Left lung (tissue), 10 donors: ENCODE data around the gene ZDHHC24. TPM values are rescaled to one million over a fixed set of nuclear protein-coding genes. Genes with fewer than 3 reads are reported as not detected.

Experiments
- ATAC-seq: fragments of 200-7000 bp; cut with Tn5 transposase; one replicate; pipeline ENCODE4 v1.9.1; 2020; ENCODE audit warnings: moderate library complexity
- DNase-seq, 4 donors: peaks; one replicate each; pipeline ENCODE4 v3.0.0-alpha.2; 2013 to 2020
- H3K27ac ChIP-seq, 2 donors: fragments of 200-600 bp; sonication (generic) in 1 of 2; one replicate each; pipeline versions ENCODE4 v1.5.0 to v1.8.0; 2020 to 2021
- H3K27me3 ChIP-seq, 2 donors: fragments of 200-600 bp; sonication (generic) in 1 of 2; one replicate each; pipeline versions ENCODE4 v1.5.0 to v1.8.0; 2020 to 2021
- H3K36me3 ChIP-seq, 2 donors: fragments of 200-600 bp; sonication (generic) in 1 of 2; one replicate each; pipeline versions ENCODE4 v1.5.0 to v1.8.0; 2020 to 2021
- H3K4me1 ChIP-seq, 2 donors: fragments of 200-600 bp; one replicate each; pipeline ENCODE4 v1.8.0; 2021
- H3K4me3 ChIP-seq, 2 donors: fragments of 200-600 bp; sonication (generic) in 1 of 2; one replicate each; pipeline versions ENCODE4 v1.5.0 to v1.8.0; 2020 to 2021; ENCODE audit warnings: mild to moderate bottlenecking in 1 of 2
- H3K9me3 ChIP-seq, 2 donors: fragments of 200-600 bp; sonication (generic) in 1 of 2; one replicate each; pipeline versions ENCODE4 v1.5.0 to v1.8.0; 2020 to 2021
- intact Hi-C, 2 donors: fragments of 100-400 bp; cut with DNase I; formaldehyde crosslinking; loops; one replicate each; pipeline versions ENCODE4 v1.11.2 to v1.14.2; 2022
- polyA plus RNA-seq, 6 donors: library from polyadenylated mRNA; unstranded; fragments of 120-200 nt; gene quantifications; one replicate each; pipeline ENCODE4 v1.2.1, GENCODE V29; 2013; ENCODE audit not compliant: insufficient read length in 6 of 6
- total RNA-seq, 2 donors: library from RNA; stranded (reverse); fragmentation: NEBNext Ultra II Directional; extraction: Animal tissue kit (Norgen Biotek cat#: 25700); gene quantifications; one replicate each; pipeline ENCODE4 v1.2.1, GENCODE V29; 2021
- TF ChIP-seq, protein P1 (sequence below), 2 donors: fragments of 200-600 bp; sonication (generic) in 1 of 2; IDR thresholded peaks; one replicate each; pipeline versions ENCODE4 v1.5.0 to v1.8.0; 2021; ENCODE audit warnings: antibody characterized with exemption in 2 of 2
- donor health status: DM: no; HTN: yes; CAD: no.
- donor health status: DM: no; HTN: no; CAD: no.

Gene ZDHHC24
- total and polyA plus RNA-seq, 8 donors, result 4.7 to 17.0 (median 5.8) TPM

DNA sequence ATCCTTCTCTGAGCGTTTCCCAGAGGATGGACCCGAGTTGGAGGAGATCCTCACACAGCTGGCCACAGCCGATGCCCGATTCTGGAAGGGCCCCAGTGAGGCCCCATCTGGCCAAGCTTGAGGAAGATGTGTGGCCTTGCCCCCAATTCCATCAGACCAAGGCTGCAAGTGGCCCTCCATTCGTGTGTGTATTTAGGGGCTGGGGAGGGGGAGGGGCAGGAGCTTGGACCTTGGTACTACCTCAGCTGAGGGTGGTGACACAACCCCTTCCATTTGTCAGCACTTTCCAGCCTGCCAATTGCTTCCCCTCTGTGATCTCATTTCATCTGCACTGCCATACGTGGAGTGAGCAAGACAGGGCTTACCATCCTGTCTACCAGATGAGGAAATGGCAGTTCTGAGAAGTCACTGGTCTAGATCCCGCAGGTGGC, 36.7 kb downstream of the ZDHHC24 start:
- Histone ChIP-seq H3K27me3 (no peaks in the 10 kb centered on the region), H3K4me3 (no peak overlapping the region), H3K9me3 (no peaks in the 10 kb centered on the region), H3K36me3 (peaks cover 0 to 25% of the 10 kb centered on the region in 2 donors), H3K27ac (peak overlapping the region in 1 of 2 donors; percentile 84), H3K4me1 (peaks cover 11 to 21% of the 10 kb centered on the region in 2 donors)
- no peak for DNase-seq
- TF ChIP-seq, protein P1, sequence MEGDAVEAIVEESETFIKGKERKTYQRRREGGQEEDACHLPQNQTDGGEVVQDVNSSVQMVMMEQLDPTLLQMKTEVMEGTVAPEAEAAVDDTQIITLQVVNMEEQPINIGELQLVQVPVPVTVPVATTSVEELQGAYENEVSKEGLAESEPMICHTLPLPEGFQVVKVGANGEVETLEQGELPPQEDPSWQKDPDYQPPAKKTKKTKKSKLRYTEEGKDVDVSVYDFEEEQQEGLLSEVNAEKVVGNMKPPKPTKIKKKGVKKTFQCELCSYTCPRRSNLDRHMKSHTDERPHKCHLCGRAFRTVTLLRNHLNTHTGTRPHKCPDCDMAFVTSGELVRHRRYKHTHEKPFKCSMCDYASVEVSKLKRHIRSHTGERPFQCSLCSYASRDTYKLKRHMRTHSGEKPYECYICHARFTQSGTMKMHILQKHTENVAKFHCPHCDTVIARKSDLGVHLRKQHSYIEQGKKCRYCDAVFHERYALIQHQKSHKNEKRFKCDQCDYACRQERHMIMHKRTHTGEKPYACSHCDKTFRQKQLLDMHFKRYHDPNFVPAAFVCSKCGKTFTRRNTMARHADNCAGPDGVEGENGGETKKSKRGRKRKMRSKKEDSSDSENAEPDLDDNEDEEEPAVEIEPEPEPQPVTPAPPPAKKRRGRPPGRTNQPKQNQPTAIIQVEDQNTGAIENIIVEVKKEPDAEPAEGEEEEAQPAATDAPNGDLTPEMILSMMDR (IDR thresholded peaks at IDR 0.05), result no peak
- intact Hi-C loops, result no loop called here
- no peak for ATAC-seq

DNA sequence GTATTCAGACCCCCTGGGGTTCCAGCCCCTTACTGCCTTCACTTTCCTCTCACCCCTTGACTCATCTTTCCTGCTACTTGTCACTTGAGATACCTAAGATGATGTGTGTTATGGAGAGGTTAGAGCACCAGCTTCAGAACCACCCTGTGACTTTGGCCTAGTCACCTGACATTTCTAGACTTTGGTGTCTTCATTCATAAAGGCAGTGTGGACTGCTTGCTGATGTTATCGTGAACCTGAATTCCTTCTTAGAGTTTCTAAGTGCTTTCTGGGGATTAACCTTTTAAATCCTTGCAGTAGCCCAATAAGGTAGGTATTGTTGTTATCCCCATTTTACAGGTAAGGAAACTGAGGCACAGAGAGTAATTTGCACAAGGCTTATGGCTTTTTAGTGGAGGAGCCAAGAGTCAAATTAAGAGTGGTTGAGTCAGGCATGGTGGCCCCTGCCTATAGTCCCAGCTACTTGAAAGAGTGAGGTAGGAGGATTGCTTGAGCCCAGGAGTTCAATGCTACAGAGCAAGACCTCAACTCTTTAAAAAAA, 40.5 kb downstream of the ZDHHC24 start:
- DNase-seq (no peak), ATAC-seq (no peak)
- H3K27me3 ChIP-seq, result no peaks in the 10 kb centered on the region
- H3K27ac ChIP-seq, result no peak overlapping the region
- TF ChIP-seq, protein P1 (IDR thresholded peaks at IDR 0.05), result no peak
- H3K36me3 ChIP-seq, result peaks cover 0 to 56% of the 10 kb centered on the region in 2 donors
- no peaks in the 10 kb centered on the region for H3K9me3 ChIP-seq
- intact Hi-C loops, result no loop called here
- H3K4me1 ChIP-seq, result peaks cover 3 to 8% of the 10 kb centered on the region in 2 donors
- H3K4me3 ChIP-seq, result no peak overlapping the region

DNA sequence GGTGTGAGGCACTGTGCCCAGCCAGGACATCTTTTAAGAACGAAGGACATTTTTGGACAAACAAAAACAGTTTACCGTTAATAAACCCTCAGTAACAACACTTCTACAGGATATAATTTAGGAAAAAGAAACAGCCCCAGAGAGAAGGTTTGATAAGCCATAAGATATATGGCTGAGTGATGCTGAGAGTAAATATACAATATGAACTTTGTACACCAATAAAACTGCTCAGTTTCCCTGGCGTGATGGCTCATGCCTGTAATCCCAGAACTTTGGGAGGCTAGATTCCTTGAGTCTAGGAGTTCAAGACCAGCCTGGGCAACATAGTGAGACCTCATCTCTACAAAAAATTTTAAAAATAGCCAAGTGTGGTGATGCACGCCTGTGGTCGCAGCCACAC, 47.3 kb downstream of the ZDHHC24 start:
- no peaks in the 10 kb centered on the region for H3K27me3 ChIP-seq
- no peak overlapping the region for H3K4me3 ChIP-seq
- no peak overlapping the region for H3K27ac ChIP-seq
- H3K4me1 ChIP-seq, result no peaks in the 10 kb centered on the region
- H3K36me3 ChIP-seq, result peaks cover 0 to 100% of the 10 kb centered on the region in 2 donors
- ATAC-seq, result no peak
- no peak for DNase-seq
- TF ChIP-seq, protein P1 (IDR thresholded peaks at IDR 0.05), result no peak
- no peaks in the 10 kb centered on the region for H3K9me3 ChIP-seq
- intact Hi-C loops, result no loop called here

DNA sequence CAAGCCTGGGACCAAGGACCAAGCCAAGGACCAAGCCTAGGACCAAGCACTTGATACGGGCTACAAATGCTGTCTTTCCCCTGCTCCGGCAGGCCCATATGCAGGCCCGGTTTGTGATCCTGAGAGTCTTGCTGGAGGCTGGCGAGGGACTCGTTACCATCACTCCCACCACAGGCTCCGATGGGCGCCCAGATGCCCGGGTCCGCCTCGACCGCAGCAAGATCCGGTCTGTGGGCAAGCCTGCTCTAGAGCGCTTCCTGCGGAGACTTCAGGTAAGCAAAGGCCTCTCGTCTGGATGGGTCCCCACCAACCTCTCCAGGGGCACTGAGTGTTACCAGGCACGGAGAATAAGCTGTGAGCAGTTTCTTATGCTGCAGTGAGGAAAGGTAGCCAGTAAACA, 48.6 kb downstream of the ZDHHC24 start:
- H3K4me1 ChIP-seq, result no peaks in the 10 kb centered on the region
- intact Hi-C loops, result no loop called here
- H3K36me3 ChIP-seq, result peaks cover 0 to 100% of the 10 kb centered on the region in 2 donors
- no peaks in the 10 kb centered on the region for H3K27me3 ChIP-seq
- TF ChIP-seq, protein P1 (IDR thresholded peaks at IDR 0.05), result no peak
- H3K4me3 ChIP-seq, result no peak overlapping the region
- DNase-seq (no peak), ATAC-seq (no peak)
- H3K9me3 ChIP-seq, result no peaks in the 10 kb centered on the region
- no peak overlapping the region for H3K27ac ChIP-seq

DNA sequence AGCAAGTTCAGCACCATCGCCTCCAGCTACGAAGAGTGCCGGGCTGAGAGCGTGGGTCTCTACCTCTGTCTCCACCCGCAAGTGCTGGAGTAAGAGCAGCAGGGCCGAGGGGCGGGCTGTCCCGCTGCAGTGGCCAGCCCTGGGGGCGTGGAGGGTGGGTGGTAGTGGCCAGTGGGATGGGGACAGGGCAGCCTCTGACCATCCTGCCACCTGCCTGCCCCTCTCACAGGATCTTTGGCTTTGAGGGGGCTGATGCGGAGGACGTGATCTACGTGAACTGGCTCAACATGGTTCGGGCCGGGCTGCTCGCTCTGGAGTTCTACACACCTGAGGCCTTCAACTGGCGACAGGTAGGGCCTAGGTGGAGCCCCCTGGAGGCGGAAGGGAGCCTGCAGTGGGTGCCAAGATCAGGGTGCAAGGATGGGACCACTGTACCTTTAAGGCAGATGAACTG, 50.4 kb downstream of the ZDHHC24 start:
- H3K4me1 ChIP-seq, result no peaks in the 10 kb centered on the region
- no peak overlapping the region for H3K27ac ChIP-seq
- no peak for DNase-seq
- peaks cover 0 to 100% of the 10 kb centered on the region in 2 donors for H3K36me3 ChIP-seq
- intact Hi-C loops, result no loop called here
- ATAC-seq, result no peak
- H3K4me3 ChIP-seq, result no peak overlapping the region
- H3K9me3 ChIP-seq, result no peaks in the 10 kb centered on the region
- TF ChIP-seq, protein P1 (IDR thresholded peaks at IDR 0.05), result no peak
- H3K27me3 ChIP-seq, result no peaks in the 10 kb centered on the region
